Measurements from ENCODE around the gene CD3E. TPM values are rescaled to one million over a fixed set of nuclear protein-coding genes. Genes with fewer than 3 reads are reported as not detected.
A peak's percentile ranks its signal among the peaks of the same experiment; 100 is the strongest.

Gene CD3E
- total RNA-seq, 6 donors from 2014 or later = 3.9 to 13.6 (median 9.1) TPM

DNA sequence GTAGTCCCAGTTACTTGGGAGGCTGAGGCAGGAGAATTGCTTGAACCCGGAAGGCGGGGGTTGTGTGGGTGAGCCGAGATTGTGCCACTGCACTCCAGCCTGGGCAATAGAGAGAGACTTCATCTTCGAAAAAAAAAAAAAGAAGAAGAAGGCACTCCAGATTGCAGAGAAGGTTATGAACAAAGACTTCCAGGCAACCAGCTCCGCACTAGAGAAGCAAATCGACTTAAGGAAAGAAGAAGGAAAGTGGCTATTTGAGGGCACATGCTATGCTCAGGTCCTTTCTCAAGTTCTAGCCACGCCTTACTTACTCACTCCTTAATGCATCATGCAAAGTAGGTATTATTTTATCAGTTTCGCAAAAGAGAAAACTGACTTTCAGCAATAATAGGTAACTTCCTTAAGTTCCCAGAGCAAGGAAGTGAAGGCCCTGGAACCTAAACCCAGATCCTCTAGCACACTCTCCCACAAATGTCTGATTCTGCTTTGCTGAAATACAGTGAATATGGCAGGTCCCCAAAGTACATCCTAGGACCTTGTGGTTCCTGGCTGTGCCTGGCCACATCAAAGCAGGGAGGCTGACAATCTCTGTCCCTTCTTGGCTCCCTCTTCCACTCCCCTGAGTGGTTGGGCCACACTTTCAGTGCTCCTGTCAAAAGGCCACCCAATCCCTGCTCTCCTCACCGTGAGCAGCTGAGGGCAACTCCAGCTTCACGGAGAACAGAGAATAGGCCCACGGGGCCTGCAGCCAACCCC is 14.2 kb downstream of the CD3E start:
- no peaks in the 10 kb centered on the region for H3K36me3 ChIP-seq
- no peak overlapping the region for H3K4me3 ChIP-seq
- TF ChIP-seq EP300 (IDR thresholded peaks at IDR 0.05) (no peak), POLR2AphosphoS5 (IDR thresholded peaks at IDR 0.05) (no peak), CTCF (IDR thresholded peaks at IDR 0.05) (no peak), POLR2A (IDR thresholded peaks at IDR 0.05) (no peak)
- H3K4me1 ChIP-seq = peaks cover 34 to 53% (median 44%) of the 10 kb centered on the region in 4 donors
- ATAC-seq (ENCODE audit: low FRiP score in 2 of 2) = peak in 1 of 2 donors; percentile 33
- 52 to 76% methylated on average over 11 of the region's 11 CpGs for WGBS, 2 donors
- no peaks in the 10 kb centered on the region for H3K9me3 ChIP-seq
- H3K27ac ChIP-seq = peak overlapping the region; percentile 35 to 48 (median 42)
- H3K27me3 ChIP-seq = no peaks in the 10 kb centered on the region
- no peak for DNase-seq

DNA sequence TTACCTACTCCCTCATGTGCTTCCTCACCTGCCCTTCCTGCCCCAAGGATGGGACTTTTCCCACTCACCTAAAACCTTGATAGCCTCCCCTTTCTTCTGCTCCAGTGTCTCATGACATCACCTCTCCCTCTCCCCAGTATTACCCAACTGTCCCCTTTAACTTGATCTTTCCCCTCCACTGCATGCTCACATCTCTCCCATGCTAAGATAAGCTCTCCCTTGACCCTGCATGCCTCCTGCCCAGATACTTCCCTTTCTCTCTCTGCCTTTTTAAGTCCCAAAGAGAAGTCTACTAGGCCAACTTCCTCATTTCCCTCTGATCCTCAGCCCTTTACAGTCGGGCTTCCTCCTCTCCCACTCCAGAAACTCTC is 14.8 kb downstream of the CD3E start:
- TF ChIP-seq POLR2AphosphoS5 (IDR thresholded peaks at IDR 0.05) = no peak
- TF ChIP-seq EP300 (IDR thresholded peaks at IDR 0.05) = no peak
- no peak for TF ChIP-seq POLR2A (IDR thresholded peaks at IDR 0.05)
- H3K27ac ChIP-seq = peak overlapping the region; percentile 35 to 48 (median 42)
- H3K4me1 ChIP-seq = peaks cover 34 to 53% (median 42%) of the 10 kb centered on the region in 4 donors
- H3K36me3 ChIP-seq = no peaks in the 10 kb centered on the region
- H3K9me3 ChIP-seq = no peaks in the 10 kb centered on the region
- 18 to 50% methylated on average over 1 of the region's 1 CpG for WGBS, 2 donors
- H3K27me3 ChIP-seq = no peaks in the 10 kb centered on the region
- peak in 1 of 2 donors; percentile 37 for DNase-seq
- ATAC-seq (ENCODE audit: low FRiP score in 2 of 2) = peak; percentile 64
- H3K4me3 ChIP-seq = no peak overlapping the region

DNA sequence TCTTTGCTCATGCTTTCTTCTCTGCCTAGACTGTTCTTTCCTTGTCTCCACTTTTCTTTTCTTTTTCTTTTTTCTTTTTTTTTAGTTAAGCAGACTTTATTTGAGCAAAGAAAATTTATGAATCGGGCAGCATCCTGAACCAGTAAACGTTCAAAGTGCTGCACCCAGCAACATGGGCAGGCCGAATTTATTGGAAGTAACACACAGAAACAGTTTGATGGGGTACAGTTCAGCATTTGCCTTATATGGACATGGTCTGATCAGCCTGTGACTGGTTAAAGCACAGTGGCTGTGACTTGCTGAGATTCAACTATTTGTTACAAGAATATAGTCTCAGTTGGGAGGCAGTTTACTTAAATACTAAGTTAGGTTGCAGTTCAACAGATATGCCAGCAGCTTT is 16.0 kb downstream of the CD3E start:
- H3K4me1 ChIP-seq = peaks cover 31 to 45% (median 36%) of the 10 kb centered on the region in 4 donors
- H3K36me3 ChIP-seq = no peaks in the 10 kb centered on the region
- DNase-seq (no peak), ATAC-seq (ENCODE audit: low FRiP score in 2 of 2) (no peak)
- H3K27ac ChIP-seq = no peak overlapping the region
- no peak overlapping the region for H3K4me3 ChIP-seq
- no peaks in the 10 kb centered on the region for H3K27me3 ChIP-seq
- 87 to 96% methylated on average over 3 of the region's 3 CpGs for WGBS, 2 donors
- no peaks in the 10 kb centered on the region for H3K9me3 ChIP-seq
- TF ChIP-seq EP300 (IDR thresholded peaks at IDR 0.05) (no peak), POLR2A (IDR thresholded peaks at IDR 0.05) (no peak), CTCF (IDR thresholded peaks at IDR 0.05) (no peak), POLR2AphosphoS5 (IDR thresholded peaks at IDR 0.05) (no peak)

GRCh38 chr11:118321386-118322082 is 17.0 kb downstream of the CD3E start:
- peak in 1 of 2 donors; percentile 59 for ATAC-seq (ENCODE audit: low FRiP score in 2 of 2)
- TF ChIP-seq EP300 (IDR thresholded peaks at IDR 0.05) = no peak
- no peak for TF ChIP-seq POLR2AphosphoS5 (IDR thresholded peaks at IDR 0.05)
- no peak for TF ChIP-seq CTCF (IDR thresholded peaks at IDR 0.05)
- TF ChIP-seq POLR2A (IDR thresholded peaks at IDR 0.05) = no peak

GRCh38 chr11:118322721-118323120 is 18.2 kb downstream of the CD3E start:
- Histone ChIP-seq H3K36me3 (no peaks in the 10 kb centered on the region), H3K9me3 (no peaks in the 10 kb centered on the region), H3K4me3 (no peak overlapping the region), H3K4me1 (peaks cover 10 to 24% (median 19%) of the 10 kb centered on the region in 4 donors), H3K27ac (no peak overlapping the region), H3K27me3 (no peaks in the 10 kb centered on the region)
- no peak for TF ChIP-seq CTCF (IDR thresholded peaks at IDR 0.05)
- no peak for TF ChIP-seq POLR2A (IDR thresholded peaks at IDR 0.05)
- no peak for TF ChIP-seq EP300 (IDR thresholded peaks at IDR 0.05)
- TF ChIP-seq POLR2AphosphoS5 (IDR thresholded peaks at IDR 0.05) = no peak
- DNase-seq (peak in 1 of 2 donors; percentile 62), ATAC-seq (ENCODE audit: low FRiP score in 2 of 2) (no peak)
- WGBS, 2 donors = 89 to 98% methylated on average over 13 to 18 of the region's 19 CpGs

More at GRCh38 chr11:118321386-118322082, 17.0 kb downstream of the CD3E start:
- Histone ChIP-seq H3K9me3 (no peaks in the 10 kb centered on the region), H3K27me3 (no peaks in the 10 kb centered on the region), H3K27ac (no peak overlapping the region), H3K4me3 (no peak overlapping the region), H3K4me1 (peaks cover 21 to 35% (median 26%) of the 10 kb centered on the region in 4 donors), H3K36me3 (no peaks in the 10 kb centered on the region)
- no peak for DNase-seq
- 55 to 67% methylated on average over 5 of the region's 5 CpGs for WGBS, 2 donors

All from upper lobe of left lung (tissue), 6 donors.